Transverse colon (tissue), 4 donors: ENCODE measurements around the gene CRISP2. TPM values are rescaled to one million over a fixed set of nuclear protein-coding genes. Genes with fewer than 3 reads are reported as not detected.

Experiments
- DNase-seq: peaks from one replicate; pipeline ENCODE4 v3.0.0-alpha.2; 2019
- H3K27ac ChIP-seq, 4 donors: fragments of 200-600 bp; sonication (generic); 2 replicates each; pipeline ENCODE4 v1.5.1; 2016 to 2018; ENCODE audit warnings: inconsistent platforms in 4 of 4
- H3K27me3 ChIP-seq: fragments of 200-600 bp; sonication (generic); 2 replicates; pipeline ENCODE4 v1.5.1; 2017; ENCODE audit warnings: inconsistent platforms
- H3K36me3 ChIP-seq, 4 donors: fragments of 200-600 bp; sonication (generic); 2 replicates each; pipeline ENCODE4 v1.5.1; 2017 to 2019; ENCODE audit warnings: inconsistent platforms in 4 of 4
- H3K4me1 ChIP-seq, 4 donors: fragments of 200-600 bp; sonication (generic); 2 replicates each; pipeline ENCODE4 v1.5.1; 2017 to 2020; ENCODE audit warnings: inconsistent platforms in 4 of 4
- H3K4me3 ChIP-seq, 4 donors: fragments of 200-600 bp; sonication (generic); 1 replicate in 1 of 4; 2 replicates in 3 of 4; pipeline versions ENCODE4 v1.5.1 to v1.6.1; 2017 to 2019; ENCODE audit warnings: inconsistent platforms in 4 of 4
- H3K9me3 ChIP-seq, 2 donors: fragments of 200-600 bp; sonication (generic); 2 replicates each; pipeline ENCODE4 v1.5.1; 2017 to 2019; ENCODE audit warnings: inconsistent platforms in 2 of 2
- EP300 ChIP-seq: sonication (generic); formaldehyde crosslinking; IDR thresholded peaks from one replicate; pipeline ENCODE4 v1.6.1; 2017; ENCODE audit warnings: antibody characterized with exemption, low read depth
- POLR2A ChIP-seq: fragments of 450-650 bp; IDR thresholded peaks from one replicate; pipeline ENCODE4 v1.6.1; 2016; ENCODE audit warnings: antibody characterized with exemption, mild to moderate bottlenecking, moderate library complexity
- POLR2AphosphoS5 ChIP-seq, 3 donors: sonication (generic); formaldehyde crosslinking; IDR thresholded peaks; one replicate each; pipeline ENCODE4 v1.6.1; 2016; ENCODE audit warnings: antibody characterized with exemption in 3 of 3
- whole genome bisulfite sequencing, 2 donors: methylation state at CpG; one replicate each; pipeline ENCODE4 v1.1.5; 2018; ENCODE audit warnings: low coverage in 1 of 2; 5-methylcytosine and 5-hydroxymethylcytosine counted together
- in situ Hi-C, 4 donors: fragments of 200-750 bp; cut with MboI; loops; one replicate each; pipeline versions ENCODE4 v1.15.0 to v1.15.1; 2017; ENCODE audit warnings: low sequenced_read_pairs in 3 of 4, low pct_ligation_motif_present in 1 of 4, low pct_unique_long_range_greater_than_20kb in 1 of 4
- intact Hi-C: fragments of 100-400 bp; cut with DNase I; formaldehyde crosslinking; loops from one replicate; pipeline ENCODE4 v1.15.1; 2023; ENCODE audit warnings: low total_unique reads
- total RNA-seq, 4 donors: library from RNA; depleted of rRNA; stranded (reverse); fragments of >200 nt; gene quantifications; one replicate each; pipeline ENCODE4 v1.1.0, GENCODE V29; 2016
- TF ChIP-seq, protein P1 (sequence below), 5 experiments: fragments of 200-600 bp in 3 of 5; fragments of 450-650 bp in 2 of 5; sonication (generic) in 3 of 5; IDR thresholded peaks; 1 replicate in 2 of 5; 2 replicates in 3 of 5; pipeline ENCODE4 v1.5.1; 2016 to 2017; ENCODE audit warnings: antibody characterized with exemption in 5 of 5, inconsistent platforms in 3 of 5, mild to moderate bottlenecking in 2 of 5, moderate library complexity in 1 of 5

CRISP2 gene
- total RNA-seq, 4 donors from 2014 or later, result not detected

DNA sequence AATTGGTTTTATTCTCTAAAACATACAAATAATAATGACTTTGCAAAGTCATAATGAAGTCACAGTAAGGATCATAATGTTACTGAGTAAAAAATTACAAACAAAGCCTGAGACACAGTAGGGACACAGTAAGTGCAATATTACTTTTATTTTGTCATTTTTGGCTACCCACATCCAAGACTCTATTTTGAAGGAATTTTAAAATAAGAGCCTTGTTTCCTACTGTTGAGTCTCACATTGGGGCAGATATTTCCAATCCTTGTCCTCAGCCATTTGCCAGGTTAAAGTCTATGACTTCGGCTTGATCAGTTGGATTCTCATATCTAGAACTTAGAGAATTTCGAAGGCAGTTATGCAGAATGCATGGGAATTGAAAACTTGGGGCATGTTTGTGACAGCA, 65.9 kb downstream of the CRISP2 start:
- WGBS, 2 donors, result 82 to 88% methylated on average over 2 of the region's 2 CpGs
- Histone ChIP-seq H3K27ac (no peak overlapping the region), H3K27me3 (no peaks in the 10 kb centered on the region), H3K9me3 (no peaks in the 10 kb centered on the region), H3K36me3 (no peaks in the 10 kb centered on the region), H3K4me3 (no peak overlapping the region), H3K4me1 (no peaks in the 10 kb centered on the region)
- TF ChIP-seq EP300 (no peak), POLR2AphosphoS5 (IDR thresholded peaks at IDR 0.05) (no peak), POLR2A (no peak)
- TF ChIP-seq, protein P1, sequence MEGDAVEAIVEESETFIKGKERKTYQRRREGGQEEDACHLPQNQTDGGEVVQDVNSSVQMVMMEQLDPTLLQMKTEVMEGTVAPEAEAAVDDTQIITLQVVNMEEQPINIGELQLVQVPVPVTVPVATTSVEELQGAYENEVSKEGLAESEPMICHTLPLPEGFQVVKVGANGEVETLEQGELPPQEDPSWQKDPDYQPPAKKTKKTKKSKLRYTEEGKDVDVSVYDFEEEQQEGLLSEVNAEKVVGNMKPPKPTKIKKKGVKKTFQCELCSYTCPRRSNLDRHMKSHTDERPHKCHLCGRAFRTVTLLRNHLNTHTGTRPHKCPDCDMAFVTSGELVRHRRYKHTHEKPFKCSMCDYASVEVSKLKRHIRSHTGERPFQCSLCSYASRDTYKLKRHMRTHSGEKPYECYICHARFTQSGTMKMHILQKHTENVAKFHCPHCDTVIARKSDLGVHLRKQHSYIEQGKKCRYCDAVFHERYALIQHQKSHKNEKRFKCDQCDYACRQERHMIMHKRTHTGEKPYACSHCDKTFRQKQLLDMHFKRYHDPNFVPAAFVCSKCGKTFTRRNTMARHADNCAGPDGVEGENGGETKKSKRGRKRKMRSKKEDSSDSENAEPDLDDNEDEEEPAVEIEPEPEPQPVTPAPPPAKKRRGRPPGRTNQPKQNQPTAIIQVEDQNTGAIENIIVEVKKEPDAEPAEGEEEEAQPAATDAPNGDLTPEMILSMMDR (IDR thresholded peaks at IDR 0.05), result no peak
- DNase-seq, result no peak
- in situ Hi-C loops, result no loop called here
- intact Hi-C loops, result no loop called here

DNA sequence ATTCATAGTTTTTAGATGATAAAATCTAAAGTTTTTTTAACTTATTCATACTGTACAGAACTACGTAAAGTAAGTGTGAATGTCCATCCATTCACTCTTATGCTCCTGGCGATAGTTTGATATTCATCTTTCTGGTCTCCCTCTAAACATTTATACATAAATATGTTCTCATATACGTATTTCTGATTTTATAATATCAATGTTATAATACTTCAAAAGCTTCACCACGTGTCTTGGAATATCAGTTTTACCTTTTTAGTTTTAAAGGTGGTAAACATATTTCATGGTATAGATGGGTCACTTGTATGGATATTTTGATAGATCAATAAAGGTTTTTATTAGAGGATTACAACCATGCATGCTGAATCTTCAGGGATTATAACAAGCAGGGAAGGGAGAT, 66.4 kb downstream of the CRISP2 start:
- TF ChIP-seq, protein P1 (IDR thresholded peaks at IDR 0.05), result no peak
- no peak for TF ChIP-seq POLR2A
- TF ChIP-seq EP300, result no peak
- TF ChIP-seq POLR2AphosphoS5 (IDR thresholded peaks at IDR 0.05), result no peak
- Histone ChIP-seq H3K36me3 (no peaks in the 10 kb centered on the region), H3K4me3 (no peak overlapping the region), H3K4me1 (no peaks in the 10 kb centered on the region), H3K27ac (no peak overlapping the region), H3K9me3 (no peaks in the 10 kb centered on the region), H3K27me3 (no peaks in the 10 kb centered on the region)
- 77 to 80% methylated on average over 4 of the region's 4 CpGs for WGBS, 2 donors
- in situ Hi-C loops, result no loop called here
- no peak for DNase-seq
- intact Hi-C loops, result no loop called here

DNA sequence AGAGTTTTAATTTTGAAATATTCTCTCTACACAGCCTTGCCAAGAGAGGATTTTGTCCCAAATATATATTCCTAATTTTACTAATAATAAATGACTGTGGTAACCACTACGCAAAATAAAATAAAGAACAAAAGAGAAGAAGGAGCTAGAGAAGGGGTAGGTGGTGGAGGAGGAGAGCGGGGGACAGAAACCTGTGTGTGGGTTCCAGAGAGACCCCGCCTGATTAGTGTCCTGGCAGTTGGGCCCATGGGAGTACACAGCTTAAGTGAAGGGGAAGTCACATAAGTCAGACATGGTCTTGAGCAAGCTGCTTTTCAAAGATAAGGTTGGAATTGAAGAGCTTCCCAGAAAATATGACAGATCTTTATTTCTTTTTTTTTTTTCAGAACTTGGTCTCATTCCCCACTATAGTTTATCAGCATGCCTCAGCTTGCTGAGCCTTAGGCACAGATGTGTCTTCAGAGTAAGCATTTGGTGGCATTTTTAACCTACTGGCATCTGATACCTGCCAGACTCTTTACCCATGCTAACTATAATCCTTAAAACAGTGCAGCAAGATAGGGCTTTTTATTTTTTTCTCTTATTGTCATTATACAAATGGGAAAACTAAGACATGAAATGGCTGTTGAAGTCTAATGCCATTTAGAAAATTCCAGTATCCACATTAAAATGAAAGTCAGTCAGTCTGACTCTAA, 67.1 kb downstream of the CRISP2 start:
- in situ Hi-C loops, result no loop called here
- no peak for DNase-seq
- WGBS, 2 donors, result 75 to 82% methylated on average over 3 of the region's 3 CpGs

DNA sequence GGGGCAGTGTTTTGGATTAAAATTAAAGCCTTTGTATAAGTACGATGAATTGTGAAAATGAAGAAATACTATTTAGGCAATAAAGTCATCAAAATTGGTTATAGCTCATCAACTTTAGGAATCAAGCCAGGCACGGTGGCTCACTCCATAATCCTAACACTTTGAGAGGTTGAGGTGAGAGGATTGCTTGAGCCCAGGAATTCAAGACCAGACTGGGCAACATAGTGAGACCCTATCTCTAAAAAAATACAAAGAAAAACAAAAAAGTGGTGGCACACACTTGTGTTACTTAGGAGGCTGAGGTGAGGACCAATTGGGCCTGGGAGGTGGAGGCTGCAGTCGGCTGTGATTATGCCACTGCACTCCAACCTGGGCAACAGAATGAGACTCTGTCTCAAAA, 68.2 kb downstream of the CRISP2 start:
- in situ Hi-C loops (no loop called here), intact Hi-C loops (no loop called here)
- no peak for DNase-seq
- H3K36me3 ChIP-seq, result no peaks in the 10 kb centered on the region
- H3K27ac ChIP-seq, result no peak overlapping the region
- H3K4me3 ChIP-seq, result no peak overlapping the region
- H3K27me3 ChIP-seq, result no peaks in the 10 kb centered on the region
- WGBS, 2 donors, result 71 to 72% methylated on average over 3 of the region's 3 CpGs
- TF ChIP-seq EP300 (no peak), POLR2AphosphoS5 (IDR thresholded peaks at IDR 0.05) (no peak), POLR2A (no peak)
- TF ChIP-seq, protein P1 (IDR thresholded peaks at IDR 0.05), result no peak
- H3K9me3 ChIP-seq, result no peaks in the 10 kb centered on the region
- H3K4me1 ChIP-seq, result no peaks in the 10 kb centered on the region

More for the DNA sequence above, 67.1 kb downstream of the CRISP2 start:
- TF ChIP-seq POLR2AphosphoS5 (IDR thresholded peaks at IDR 0.05) (no peak), EP300 (no peak)
- H3K36me3 ChIP-seq, result no peaks in the 10 kb centered on the region
- intact Hi-C loops, result no loop called here
- no peak overlapping the region for H3K27ac ChIP-seq
- no peaks in the 10 kb centered on the region for H3K9me3 ChIP-seq
- H3K4me3 ChIP-seq, result no peak overlapping the region
- H3K27me3 ChIP-seq, result no peaks in the 10 kb centered on the region
- H3K4me1 ChIP-seq, result no peaks in the 10 kb centered on the region

Other genes starting within 250 kb of the CRISP2 start
- gene GLYATL3, start 213.6 kb downstream of the CRISP2 start, total RNA-seq, result not detected
- gene C6orf141, start 162.9 kb downstream of the CRISP2 start, total RNA-seq, result 10 to 100 TPM in 3 of 4 donors, 1 to 10 TPM in 1; 10.0 to 21.7 (median 17.5) TPM
- under 1 TPM in 1 of 4 donors, not detected in 3; 0.64 TPM for gene RHAG, start 76.7 kb downstream of the CRISP2 start, total RNA-seq
- not detected for gene CRISP3, start 30.8 kb upstream of the CRISP2 start, total RNA-seq
- not detected for gene PGK2, start 73.7 kb upstream of the CRISP2 start, total RNA-seq
- not detected for gene CRISP1, start 153.0 kb upstream of the CRISP2 start, total RNA-seq